Measurements from ENCODE around the gene VRK1. TPM values are rescaled to one million over a fixed set of nuclear protein-coding genes. Genes with fewer than 3 reads are reported as not detected.

Gene VRK1
- total RNA-seq, 1 donor from 2014 or later, result 68.8 TPM

DNA sequence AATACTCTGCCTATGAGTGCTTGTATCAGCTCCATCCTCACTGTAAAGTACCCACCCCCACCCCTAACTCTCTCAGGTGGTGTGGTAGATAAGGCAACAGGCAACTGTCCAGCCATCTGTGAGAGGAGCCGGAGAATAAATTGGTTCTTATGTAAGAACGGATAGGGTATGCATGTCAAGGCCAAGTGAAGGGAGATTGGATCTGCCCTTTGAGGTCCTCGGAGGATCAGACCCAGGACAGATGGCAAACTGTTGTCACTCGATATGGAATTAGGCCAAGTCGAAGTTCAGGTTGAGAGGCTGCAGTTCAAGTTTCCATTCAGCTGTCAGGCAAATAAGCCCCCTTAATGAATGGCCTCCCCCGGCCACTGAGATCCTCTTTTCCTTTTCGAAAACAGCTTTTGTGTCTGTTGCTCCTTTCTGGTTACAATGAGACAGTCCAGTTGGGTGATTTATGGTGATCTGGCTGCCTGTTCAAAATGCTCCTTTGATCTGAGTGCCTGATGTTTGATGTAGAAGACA lies 120.3 kb downstream of the VRK1 start:
- intact Hi-C loops (cut with micrococcal nuclease), result no loop called here

DNA sequence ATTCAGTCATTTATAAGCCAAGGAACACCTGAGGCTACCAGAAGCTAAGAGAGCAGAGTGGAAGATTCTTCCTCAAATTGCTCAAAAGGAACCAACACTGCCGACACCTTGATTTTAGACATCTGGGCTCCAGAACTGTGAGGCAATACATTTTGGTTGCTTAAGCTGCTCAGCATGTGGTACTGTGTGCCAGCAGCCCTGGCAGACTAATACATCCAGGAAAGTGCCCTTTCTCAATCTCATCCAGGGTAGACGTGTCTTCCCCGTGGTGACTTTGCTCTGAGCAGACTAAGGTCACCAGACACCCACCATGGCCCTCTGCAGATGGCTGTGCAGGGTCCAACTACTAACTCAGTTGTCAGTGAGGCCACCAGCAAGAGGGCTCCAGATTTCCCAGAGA lies 122.8 kb downstream of the VRK1 start:
- intact Hi-C loops (cut with micrococcal nuclease), result no loop called here

DNA sequence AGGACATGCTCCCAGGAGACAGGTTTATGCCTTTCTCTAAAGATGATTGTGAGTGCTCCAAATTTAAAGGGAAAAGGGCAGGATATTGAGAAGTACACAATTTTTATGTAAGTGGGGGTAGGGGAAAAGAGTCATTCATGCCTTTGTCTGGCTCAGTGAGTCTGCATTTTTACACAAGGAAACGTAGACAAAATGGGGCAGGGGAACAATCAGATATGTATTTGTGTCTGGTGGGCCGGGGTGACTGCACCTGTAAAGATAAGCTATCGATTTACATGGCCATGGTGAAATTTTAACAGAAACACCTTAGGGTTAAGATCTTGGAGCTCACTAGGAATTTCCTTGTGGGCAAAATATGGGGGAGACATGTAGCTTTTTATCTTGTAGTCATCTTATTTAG lies 123.6 kb downstream of the VRK1 start:
- intact Hi-C loops (cut with micrococcal nuclease), result no loop called here

DNA sequence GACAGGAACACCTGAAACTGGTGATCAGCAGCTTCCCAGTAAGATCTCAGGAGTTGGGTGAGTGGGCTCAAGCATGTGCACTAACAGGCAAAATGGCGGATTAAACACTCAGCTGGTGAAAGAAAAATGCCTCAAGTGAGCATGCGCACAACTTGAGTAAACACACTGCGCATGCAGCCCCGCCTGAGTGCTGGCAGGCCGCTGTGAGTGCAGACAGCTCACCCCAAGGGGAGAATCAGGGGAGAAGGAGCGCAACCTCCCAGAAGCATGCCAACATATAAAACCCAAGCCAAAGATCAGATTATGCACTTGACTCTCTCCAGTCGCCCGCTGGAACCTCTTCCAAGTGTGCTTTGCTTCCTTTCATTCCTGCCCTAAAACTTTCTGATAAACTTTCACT lies 125.8 kb downstream of the VRK1 start:
- intact Hi-C loops (cut with micrococcal nuclease), result no loop called here

DNA sequence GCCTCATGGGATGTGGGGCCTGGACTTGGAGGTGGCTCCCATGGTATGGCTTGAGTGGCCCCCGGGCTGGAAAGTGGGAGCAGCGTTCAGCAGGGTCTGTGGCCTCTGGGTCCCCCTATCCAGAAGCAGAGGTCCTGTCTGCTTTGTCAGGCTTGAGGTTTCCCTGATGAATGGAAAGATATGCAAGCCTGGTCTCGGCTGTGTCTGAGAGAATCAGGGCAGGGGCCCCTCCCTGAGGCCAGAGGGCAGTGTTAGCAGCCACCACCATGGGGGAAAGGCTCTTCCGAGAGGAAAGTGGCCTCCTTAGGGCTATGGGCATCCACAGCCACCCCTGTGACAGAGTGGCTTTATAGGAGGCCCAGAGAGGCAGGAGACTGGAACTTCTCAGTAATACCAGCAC lies 128.2 kb downstream of the VRK1 start:
- intact Hi-C loops (cut with micrococcal nuclease), result no loop called here

DNA sequence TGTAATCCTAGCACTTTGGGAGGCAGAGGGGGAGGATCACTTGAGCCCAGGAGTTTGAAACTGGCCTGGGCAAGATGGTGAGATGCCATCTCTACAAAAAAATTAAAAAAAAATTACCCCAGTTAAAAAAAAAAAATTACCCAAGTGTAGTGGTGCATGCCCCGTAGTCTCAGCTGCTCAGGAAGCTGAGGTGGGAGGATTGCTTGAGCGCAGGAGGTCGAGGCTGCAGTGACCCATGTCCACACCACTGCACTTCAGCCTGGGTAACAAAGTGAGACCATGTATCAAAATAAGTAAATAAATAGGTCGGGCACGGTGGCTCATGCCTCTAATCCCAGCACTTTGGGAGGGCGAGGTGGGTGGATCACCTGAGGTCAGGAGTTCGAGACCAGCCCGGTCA lies 128.8 kb downstream of the VRK1 start:
- intact Hi-C loops (cut with micrococcal nuclease), result no loop called here

DNA sequence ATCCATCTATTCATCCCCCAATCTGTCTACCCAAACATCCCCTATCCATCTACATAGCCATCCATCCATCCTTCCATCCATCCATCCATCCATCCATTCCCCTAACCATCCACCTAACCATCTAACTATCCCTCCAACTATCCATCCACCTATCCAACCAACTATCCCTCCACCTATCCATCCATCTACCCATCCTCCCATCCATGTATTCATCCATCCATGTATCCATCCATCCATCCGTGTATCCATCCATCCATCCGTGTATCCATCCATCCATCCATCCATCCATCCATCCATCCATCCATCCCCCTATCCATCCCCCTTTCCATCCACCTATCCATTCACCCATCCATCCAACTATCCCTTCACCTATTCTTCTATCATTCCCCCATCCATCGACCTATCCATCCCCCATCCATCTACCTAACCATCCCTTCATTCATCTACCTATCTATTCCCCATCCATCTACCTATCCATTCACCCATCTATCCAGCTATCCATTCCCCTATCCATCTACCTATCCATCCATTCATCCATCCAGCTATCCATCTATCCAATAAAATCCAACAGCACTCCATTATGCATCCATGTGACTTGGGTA lies 131.7 kb downstream of the VRK1 start:
- intact Hi-C loops (cut with micrococcal nuclease), result no loop called here

DNA sequence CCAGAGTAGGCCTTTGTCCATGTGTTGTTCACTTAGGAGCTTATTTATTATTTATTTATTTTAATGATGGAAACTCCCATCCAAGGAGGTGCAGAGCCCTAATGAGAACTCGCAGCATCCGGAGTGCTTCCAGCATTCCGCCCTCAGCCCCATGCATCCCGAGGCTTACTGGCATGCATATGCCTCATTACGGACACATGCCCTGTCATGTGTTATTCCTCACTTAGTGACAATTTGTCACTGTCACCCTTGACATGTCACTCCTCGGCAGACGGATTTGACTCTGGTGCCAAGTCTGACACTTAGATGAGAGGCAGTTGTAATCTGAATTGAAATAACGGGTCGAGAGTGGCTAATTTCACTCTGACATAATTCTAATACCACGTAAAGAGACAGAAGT lies 132.8 kb downstream of the VRK1 start:
- intact Hi-C loops (cut with micrococcal nuclease), result no loop called here

DNA sequence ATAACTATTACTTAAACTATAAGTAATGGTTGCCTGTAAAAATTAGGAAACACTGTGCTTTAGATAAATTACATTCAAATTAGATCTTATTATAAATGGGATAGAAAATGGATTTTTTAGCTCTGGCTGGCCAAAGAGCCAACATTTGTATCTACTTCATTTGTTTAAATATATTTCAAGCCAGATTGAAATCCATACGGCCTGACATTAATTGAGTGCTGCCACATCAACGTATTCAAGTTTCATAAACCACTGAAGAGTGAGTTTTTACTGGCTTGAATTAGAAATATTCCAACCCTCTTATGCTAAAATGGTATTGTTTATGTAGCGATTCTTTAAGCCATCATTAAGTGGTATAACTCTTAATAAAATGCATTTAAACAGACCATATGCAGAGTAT lies 133.3 kb downstream of the VRK1 start:
- intact Hi-C loops (cut with micrococcal nuclease), result no loop called here
